NCI-H446 (cell line): ENCODE measurements around the gene LMOD3.

ENCODE experiments used
- DNase-seq, 2 experiments: peaks; one replicate each; lab custom pipeline; 2025; lab: John Stamatoyannopoulos, UW

Gene LMOD3

GRCh38 chr3:69121950-69122349 is 445 bp downstream of the LMOD3 start:
- DNase-seq, result no peak

DNA sequence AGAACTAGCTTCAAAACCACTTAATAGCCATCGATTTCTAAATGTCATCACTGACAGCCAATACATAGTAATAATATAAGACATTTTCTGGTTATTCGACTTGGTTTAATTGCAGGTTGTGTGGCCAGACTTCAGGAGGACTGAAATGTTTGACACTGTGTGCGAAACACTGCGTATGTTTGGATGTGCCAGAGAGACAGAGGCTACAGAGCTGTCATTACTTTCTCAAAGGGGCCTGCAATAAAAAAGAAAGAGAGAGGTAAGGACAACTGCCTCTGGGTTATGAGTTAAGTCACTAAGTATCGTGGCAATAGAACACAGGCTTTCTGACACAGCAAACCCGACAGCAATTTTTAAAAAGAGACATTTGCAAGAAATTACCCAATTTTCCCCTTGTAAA is 882 bp downstream of the LMOD3 start:
- no peak for DNase-seq

DNA sequence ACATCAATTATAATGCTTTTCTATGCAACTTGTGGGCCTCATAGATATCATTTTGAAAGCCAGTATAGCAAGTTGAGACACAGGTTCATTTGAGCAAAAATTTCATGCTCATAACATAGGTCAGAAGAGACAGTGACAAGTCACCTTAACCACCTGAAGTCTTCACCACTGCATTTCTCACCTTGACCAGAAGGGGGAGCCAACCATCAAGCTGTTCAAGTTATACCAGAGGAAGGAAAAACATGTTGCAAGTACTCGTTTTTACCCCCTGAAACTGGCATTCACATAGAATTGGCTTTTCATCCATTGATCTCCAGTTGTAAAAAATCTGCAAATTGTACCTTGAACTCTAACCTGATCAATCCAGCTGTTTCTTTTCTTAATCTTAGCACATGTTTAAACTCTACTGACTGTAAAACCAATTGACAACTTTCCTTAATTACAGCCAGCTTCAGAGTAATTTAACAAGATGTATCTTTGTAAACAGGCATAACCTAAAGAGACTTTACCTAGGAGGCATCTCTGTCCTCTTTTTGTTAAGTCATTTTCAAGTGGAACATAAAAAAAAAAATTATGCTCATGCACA is 1.4 kb downstream of the LMOD3 start:
- DNase-seq, result peak; percentile 35 to 55

DNA sequence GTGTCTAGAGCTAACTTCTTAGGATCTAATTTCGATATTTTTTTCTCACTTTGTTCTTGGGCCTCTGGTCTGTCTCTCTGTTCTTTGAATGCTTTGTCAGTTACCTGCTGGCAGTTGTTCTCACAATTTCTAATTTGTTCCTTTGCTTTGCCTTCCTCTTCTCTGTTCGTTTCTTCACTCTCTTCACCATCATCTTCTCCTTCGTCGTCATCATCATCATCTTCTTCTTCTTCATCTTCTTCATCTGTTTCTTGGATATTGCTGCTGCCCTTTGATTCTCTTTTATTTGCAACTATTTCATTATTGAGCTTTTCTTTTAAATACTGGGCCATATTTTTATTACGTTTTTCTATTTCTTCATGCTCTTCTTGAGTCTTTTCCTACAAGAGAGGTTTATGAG is 2.7 kb downstream of the LMOD3 start:
- DNase-seq, result no peak

- no peak for DNase-seq
Measured at GRCh38 chr3:69119138-69119537, 3.3 kb downstream of the LMOD3 start.

- DNase-seq, result no peak
Measured at GRCh38 chr3:69118555-69118954, 3.8 kb downstream of the LMOD3 start.

DNA sequence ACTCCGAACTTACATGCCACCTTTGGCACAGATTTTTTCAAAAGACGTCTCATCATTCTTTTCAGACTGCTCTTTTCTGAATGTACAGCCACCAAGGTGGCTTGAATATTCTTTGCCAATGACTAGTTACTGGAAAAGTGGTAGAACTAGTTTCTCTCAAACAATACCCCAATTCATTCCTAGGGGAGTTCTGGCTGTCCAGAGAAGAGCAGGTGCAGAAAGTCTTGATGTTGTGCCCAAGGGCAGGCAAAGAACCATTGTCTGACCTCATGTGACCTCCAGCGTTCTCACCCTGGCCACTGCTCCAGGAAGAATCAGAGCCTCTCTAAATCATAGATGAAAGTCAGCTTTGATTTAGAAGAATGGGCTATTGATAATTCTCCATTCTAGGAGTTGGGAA is 5.5 kb downstream of the LMOD3 start:
- no peak for DNase-seq

GRCh38 chr3:69116162-69116561 is 6.2 kb downstream of the LMOD3 start:
- no peak for DNase-seq

DNA sequence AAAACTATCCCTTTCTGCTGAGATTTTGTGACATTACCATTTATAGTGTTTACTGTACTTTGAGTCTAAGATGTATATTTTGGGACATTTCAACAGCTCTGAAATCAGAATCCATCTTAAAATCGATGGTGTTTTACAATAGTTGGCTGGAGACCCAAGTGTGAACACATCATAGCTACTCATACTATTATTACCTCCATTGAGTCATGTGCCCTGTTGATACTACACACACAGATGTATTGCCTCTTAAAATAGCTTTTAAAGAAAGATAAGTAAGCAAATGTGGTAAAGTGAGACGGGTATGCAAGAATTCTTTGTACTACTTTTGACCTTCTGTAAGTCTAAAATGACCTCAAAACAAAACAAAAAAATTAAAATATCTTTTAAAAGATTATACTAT is 6.7 kb downstream of the LMOD3 start:
- no peak for DNase-seq

DNA sequence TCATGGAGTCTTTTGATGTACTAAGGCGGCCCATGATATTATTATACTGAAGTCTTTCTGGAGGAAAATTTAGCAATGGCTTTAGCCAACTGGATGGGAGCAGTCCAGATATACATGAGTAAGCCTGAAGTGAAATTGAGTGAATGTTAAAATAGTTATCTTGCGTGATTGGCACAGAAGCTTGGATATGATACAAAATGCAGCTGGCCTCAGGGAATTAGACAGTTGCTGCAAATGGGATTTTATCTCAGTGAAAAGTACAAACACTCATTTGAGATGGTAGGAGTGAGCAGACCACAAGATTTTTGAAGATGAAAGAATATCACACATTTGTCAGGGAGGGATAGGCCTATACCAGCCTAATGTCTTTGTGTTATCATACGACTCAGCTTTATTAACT is 8.9 kb downstream of the LMOD3 start:
- DNase-seq, result no peak

DNA sequence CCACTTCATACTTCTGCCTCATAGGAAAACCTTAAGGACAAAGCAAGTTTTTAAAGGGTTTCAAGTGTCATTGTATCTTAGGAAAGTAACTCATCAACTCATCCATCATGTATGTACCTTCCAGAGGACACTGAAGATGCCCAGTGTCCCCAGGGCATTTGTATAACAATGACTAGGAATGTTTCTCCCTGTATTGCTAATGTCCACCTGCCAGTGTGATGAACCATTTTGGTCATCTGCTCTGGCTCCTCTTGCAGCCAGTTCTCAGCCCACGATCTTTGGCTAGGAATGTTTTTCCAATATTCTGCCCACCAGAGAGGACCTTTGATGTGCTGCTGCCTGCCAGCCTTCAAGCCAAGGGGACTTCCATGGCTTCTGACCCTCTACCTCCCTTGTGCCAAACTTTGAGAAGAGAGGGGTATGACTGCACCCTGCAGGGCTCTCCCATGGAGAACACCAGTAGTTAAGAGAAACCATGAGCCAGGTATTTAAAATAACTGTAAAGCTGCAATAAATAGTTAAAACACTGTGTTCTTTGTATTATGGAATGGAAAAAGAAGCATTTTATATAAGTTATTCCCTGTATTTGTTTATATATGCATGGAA is 11.4 kb downstream of the LMOD3 start:
- DNase-seq, result no peak

DNA sequence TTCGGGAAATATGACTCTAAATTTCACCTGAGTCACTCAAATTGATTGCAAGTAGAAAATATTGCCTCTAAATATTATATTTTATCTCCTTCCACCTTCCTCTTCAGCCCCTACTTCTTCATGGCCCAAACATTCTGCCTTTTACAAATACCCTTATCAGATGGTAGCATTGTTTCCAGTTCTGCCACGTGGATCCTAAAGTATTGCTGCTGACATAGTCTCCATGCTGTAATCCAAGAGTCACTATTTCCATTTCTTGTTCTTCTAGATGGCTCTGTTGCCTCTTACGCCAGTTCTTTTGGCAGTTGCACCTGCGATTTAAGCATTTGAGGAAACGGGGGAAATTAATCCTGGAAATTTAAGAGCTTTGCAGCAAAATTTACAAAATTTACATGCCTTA is 13.6 kb downstream of the LMOD3 start:
- no peak for DNase-seq

DNA sequence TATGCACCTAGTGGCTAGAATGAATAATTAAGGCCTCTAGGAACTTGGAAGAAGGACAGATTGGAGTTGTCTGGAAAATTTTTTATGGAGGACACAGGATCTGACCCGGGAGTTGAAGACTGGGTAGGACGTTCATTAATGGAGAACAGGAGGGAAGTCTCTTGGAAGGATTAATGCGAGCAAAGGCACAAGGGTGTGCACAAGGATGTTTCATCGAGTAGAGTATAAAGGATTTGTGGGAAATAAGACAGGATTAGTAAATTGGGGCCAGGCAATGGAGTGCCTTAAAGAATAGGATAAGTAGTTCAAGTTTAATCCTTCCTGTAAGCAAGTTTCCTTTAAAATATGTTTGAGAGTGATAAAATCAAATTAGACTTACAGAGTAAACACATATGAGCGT is 14.6 kb downstream of the LMOD3 start:
- DNase-seq, result no peak

GRCh38 chr3:69105320-69105719 is 17.1 kb downstream of the LMOD3 start:
- no peak for DNase-seq

GRCh38 chr3:69104586-69104985 is 17.8 kb downstream of the LMOD3 start:
- DNase-seq, result no peak

- DNase-seq, result no peak
Measured at GRCh38 chr3:69103123-69103522, 19.3 kb downstream of the LMOD3 start.

DNA sequence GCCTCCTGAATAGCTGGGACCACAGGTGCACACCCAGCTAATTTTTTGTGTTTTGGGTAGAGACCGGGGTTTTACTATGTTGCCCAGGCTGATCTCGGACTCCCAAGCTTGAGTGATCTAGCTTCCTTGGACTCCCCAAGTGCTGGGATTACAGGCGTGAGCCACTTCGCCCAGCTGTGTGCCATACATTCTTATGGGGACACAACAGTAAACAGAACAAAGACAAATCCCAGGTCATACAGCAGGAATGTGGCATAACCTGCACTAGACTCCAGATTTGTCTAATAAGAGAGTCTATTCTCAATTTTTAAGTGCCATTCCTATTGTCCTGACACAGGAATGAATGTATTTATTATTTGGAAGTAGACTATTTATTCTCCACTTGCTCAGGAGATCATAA is 20.0 kb downstream of the LMOD3 start:
- no peak for DNase-seq

DNA sequence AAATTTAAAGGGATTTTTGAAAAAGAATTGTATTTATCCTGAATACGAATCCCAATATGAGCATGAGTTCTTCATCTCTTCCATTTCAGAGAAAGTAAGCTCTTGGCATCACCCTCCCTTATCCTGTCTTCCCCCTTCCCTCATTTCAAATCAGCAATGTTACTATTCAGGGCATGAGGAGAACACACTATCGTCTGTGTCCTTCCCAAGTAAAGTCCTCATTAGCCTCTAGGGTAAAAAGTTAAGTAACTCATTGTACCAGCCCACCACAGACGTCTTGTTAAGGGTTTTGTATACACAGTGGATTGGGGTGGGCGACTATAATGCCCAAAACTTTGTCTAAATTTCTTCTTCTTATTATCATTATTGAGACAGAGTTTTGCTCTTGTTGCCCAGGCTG is 22.8 kb downstream of the LMOD3 start:
- no peak for DNase-seq

DNA sequence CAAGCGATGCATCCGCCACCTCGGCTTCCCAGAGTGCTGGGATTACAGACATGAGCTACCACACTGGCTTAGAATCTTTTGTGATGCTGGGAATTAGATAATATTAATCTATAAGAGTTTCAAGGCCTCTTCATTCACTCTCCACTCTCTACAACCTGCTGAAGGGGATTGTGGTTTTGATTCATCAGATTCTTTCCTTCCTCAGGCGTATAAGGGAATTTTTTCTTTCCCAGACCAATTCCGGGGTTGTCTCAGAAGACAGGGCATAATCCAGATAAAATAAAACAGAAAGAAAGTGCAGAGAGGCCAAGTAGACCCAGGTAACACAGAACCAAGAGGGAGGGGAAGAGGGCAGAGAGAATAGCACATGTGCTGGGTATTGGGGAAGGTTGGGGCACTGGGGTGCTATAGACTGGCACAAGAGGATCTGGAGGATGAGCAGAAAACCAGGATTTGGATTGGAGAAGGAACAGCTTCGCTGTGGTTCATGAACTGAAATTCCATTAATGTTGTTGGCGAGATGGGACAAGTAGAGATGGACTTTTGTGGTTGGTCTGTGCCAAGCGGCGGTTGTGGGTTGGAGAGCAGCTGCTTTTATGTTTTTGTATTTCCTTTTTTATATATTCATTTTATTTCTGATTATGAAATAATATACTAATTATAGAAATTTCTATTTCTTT is 24.8 kb downstream of the LMOD3 start:
- no peak for DNase-seq

DNA sequence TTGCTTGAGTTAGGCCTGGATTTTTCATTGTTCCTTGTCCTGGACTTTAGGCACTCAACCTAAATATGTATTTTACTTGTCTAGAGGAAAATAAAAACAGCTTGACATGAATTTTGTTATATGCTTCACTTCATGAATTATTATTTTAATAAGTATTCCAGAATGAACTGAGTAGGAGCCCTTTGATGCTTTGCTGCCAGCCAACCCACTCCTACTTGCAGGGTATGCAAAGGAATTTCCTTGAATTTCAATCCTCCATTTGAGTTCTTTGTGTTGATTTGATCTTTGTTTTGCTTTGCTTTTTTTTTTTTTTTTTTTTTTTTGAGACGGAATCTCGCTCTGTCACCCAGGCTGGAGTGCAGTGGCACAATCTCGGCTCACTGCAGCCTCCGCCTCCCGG is 26.1 kb downstream of the LMOD3 start:
- DNase-seq, result no peak

DNA sequence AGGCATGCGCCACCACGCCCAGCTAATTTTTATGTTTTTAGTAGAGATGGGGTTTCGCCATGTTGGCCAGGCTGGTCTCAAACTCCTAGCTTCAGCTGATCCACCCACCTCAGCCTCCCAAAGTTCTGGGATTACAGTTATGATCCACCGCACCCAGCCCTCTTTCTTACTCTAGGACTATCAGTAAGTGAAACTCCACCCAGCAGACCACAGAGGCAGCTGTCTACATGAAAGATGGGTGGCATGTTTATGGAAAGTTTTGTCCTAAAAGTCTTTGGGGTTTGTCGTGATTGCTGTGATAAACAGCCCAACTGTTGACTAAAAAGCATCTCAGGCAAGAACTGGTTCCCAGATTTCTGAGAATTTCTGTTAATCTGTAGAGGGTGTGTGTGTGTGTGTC is 26.8 kb downstream of the LMOD3 start:
- no peak for DNase-seq

- no peak for DNase-seq
Measured at GRCh38 chr3:69094467-69095205, 27.8 kb downstream of the LMOD3 start.

GRCh38 chr3:69092030-69092516 is 30.3 kb downstream of the LMOD3 start:
- no peak for DNase-seq
